BE2C (cell line): Measurements from ENCODE around the gene KLF12. TPM values are rescaled to one million over a fixed set of nuclear protein-coding genes. Genes with fewer than 3 reads are reported as not detected.

Experiments used
- DNase-seq: peaks from one replicate; pipeline ENCODE4 v3.0.0-alpha.2; 2020
- H3K27me3 ChIP-seq: fragments of 250-450 bp; sonication (Bioruptor Pico); 2 replicates; pipeline ENCODE4 v1.5.1; 2020; ENCODE audit warnings: mild to moderate bottlenecking
- H3K36me3 ChIP-seq: fragments of 250-450 bp; sonication (Bioruptor Pico); 2 replicates; pipeline ENCODE4 v1.5.1; 2020; ENCODE audit warnings: mild to moderate bottlenecking
- H3K4me1 ChIP-seq: fragments of 250-450 bp; sonication (Bioruptor Pico); 2 replicates; pipeline ENCODE4 v1.5.1; 2020
- H3K4me3 ChIP-seq: 2 replicates; pipeline ENCODE4 v1.5.1; 2011; ENCODE audit warnings: low read depth, low read length
- H3K9me3 ChIP-seq: fragments of 250-450 bp; sonication (Bioruptor Pico); 2 replicates; pipeline ENCODE4 v1.5.1; 2020
- CTCF ChIP-seq: IDR thresholded peaks from 2 replicates; pipeline ENCODE4 v1.5.1; 2012; ENCODE audit warnings: mild to moderate bottlenecking, low read depth, low read length
- polyA plus RNA-seq: library from polyadenylated mRNA; unstranded; fragments of >200 nt; gene quantifications from one replicate; pipeline ENCODE4 v1.2.1, GENCODE V29; 2012; ENCODE audit warnings: low read depth, missing spikeins; ENCODE audit not compliant: insufficient read length, insufficient read depth

Gene KLF12
- 3.7 TPM for polyA plus RNA-seq

DNA sequence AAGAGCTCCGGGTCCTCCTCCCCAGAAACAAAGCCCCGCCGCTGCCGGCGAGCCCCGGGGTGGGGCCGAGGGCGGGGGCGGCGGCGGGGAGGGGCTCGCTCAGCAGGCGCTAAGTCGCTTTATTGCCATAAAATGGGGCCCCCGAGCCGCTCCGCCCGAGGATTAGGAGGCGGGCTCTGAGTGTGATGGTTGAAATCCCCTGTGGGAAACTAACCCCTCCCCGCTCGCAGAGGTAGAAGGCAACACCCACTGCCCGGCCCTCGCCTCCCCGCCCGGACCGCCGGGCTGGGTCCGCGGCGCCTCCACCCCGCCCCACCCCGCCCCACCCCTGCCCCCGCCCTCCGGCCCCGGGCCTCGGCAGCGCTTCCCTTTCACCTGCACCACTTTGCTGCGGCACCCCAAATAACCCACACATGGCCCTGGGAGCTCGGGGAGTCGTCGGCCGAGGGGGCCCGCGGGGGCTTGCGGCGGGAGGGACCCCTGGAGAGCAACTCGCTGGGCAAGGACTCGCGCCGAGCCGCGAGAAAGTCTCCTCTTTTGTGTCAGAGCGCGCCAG lies at the start of gene KLF12:
TSS of gene KLF12 (minus strand) at position 184 of the 556 bp plus-strand sequence.
- H3K4me1 ChIP-seq = peaks cover 5% of the 10 kb centered on the region
- H3K9me3 ChIP-seq = no peaks in the 10 kb centered on the region
- peak within 1 kb of the TSS; percentile 91 for H3K4me3 ChIP-seq
- H3K36me3 ChIP-seq = no peaks in the 10 kb centered on the region
- no peaks in the 10 kb centered on the region; the same call in 1 of the 2 replicates for H3K27me3 ChIP-seq
- DNase-seq = peak; percentile 93
- TF ChIP-seq CTCF = no peak

DNA sequence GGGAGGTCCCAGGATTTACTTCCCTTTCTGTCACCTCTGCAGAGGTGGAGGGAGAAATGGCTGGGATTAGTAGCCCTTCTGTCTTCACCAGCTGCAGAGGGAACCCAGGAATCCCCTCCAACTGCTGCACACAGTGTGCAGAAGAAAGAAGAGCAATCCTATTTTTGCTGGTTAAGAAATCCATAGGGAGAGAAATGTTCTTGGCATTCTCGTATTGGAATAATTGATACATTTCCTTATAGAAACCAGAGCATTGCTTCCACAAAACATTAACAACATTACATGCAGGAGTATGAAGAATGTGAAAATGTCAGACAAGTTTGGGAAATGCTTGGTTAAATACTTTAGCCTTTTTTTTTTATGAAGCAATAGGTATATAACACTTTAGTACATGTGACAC lies 48.3 kb upstream of the KLF12 start:
- Histone ChIP-seq H3K4me3 (no peak overlapping the region), H3K36me3 (no peaks in the 10 kb centered on the region), H3K4me1 (no peaks in the 10 kb centered on the region), H3K27me3 (no peaks in the 10 kb centered on the region), H3K9me3 (no peaks in the 10 kb centered on the region)
- no peak for DNase-seq
- TF ChIP-seq CTCF = no peak

DNA sequence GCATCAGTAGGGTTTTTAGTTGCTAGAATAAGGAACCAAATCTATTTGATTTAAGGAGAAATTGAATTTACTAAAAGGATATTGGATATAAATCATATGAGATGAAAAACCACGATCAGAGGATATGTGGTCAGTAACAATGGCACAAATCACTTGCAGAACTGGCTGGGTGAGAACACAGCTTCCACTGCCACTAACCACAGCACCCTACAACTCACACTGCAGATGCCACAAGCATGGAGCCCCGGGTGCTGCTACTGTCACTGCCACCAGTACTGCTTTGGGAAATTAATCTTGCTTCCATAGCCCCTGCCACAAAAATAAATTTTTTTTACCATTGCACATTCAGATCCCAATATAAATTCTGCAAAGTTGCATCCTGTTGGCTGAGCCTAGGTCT lies 40.6 kb upstream of the KLF12 start:
- Histone ChIP-seq H3K4me3 (no peak overlapping the region), H3K27me3 (no peaks in the 10 kb centered on the region), H3K36me3 (no peaks in the 10 kb centered on the region), H3K9me3 (no peaks in the 10 kb centered on the region), H3K4me1 (no peaks in the 10 kb centered on the region)
- DNase-seq = no peak
- TF ChIP-seq CTCF = no peak

DNA sequence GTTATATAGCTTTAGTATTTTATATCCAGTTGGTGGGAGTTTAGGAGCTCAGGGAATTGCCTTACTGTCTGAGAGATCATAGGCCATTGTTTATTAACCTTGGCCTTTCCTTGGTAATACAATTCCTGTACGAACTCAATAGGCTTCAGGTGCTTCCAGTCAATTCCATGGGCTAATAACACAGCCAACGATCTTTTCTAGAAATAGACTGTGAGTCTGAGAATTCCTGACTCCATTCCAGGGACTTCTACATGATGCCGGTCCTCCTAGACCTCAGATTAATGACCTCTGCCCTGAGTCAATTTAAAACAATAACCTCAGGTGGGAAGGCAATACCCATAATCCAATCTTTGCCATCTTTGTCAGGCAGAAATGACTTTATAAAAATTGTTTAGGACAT lies 39.6 kb upstream of the KLF12 start:
- no peaks in the 10 kb centered on the region for H3K4me1 ChIP-seq
- H3K9me3 ChIP-seq = no peaks in the 10 kb centered on the region
- no peaks in the 10 kb centered on the region for H3K36me3 ChIP-seq
- H3K4me3 ChIP-seq = no peak overlapping the region
- TF ChIP-seq CTCF = no peak
- DNase-seq = no peak
- no peaks in the 10 kb centered on the region for H3K27me3 ChIP-seq

GRCh38 chr13:74171641-74172040 lies 37.4 kb upstream of the KLF12 start:
- DNase-seq = no peak
- Histone ChIP-seq H3K4me3 (no peak overlapping the region), H3K4me1 (no peaks in the 10 kb centered on the region; the same call in 1 of the 2 replicates), H3K27me3 (no peaks in the 10 kb centered on the region), H3K9me3 (no peaks in the 10 kb centered on the region), H3K36me3 (no peaks in the 10 kb centered on the region)
- no peak for TF ChIP-seq CTCF

DNA sequence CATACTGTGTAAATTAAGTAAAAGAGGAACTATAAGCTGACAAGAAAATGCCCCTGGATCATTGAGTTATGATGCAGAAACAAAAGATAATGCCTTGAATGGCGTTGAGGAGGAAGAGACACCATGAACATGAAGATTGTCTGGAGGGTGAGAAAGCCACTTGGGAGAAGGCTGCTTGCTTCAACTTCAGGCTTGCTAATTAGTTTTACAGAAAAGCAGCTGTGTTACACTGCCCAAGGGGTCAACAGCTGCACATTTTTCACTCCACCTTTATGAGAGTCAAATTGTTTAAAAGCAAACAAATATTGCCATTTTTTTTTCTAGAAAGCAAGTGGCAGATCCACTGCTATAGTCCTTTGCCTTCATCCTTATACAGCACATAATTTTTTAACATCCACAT lies 35.5 kb upstream of the KLF12 start:
- no peak for TF ChIP-seq CTCF
- no peak overlapping the region for H3K4me3 ChIP-seq
- no peak for DNase-seq
- no peaks in the 10 kb centered on the region; the same call in 1 of the 2 replicates for H3K4me1 ChIP-seq
- no peaks in the 10 kb centered on the region for H3K9me3 ChIP-seq
- no peaks in the 10 kb centered on the region for H3K27me3 ChIP-seq
- no peaks in the 10 kb centered on the region for H3K36me3 ChIP-seq
